H1 (cell line): ENCODE results near the gene NLRC5.

Experiments
- CBX5 ChIP-seq: fragments of 300-800, 300-1000 bp; sonication (generic); IDR thresholded peaks from 2 replicates; pipeline ENCODE4 v1.7.1; 2016; ENCODE audit warnings: antibody characterized with exemption, low read length, low read depth
- JUND ChIP-seq: IDR thresholded peaks from 2 replicates; pipeline ENCODE4 v1.6.1; 2011; ENCODE audit warnings: mild to moderate bottlenecking, improper control_type of control experiment, low read length
- KDM4A ChIP-seq: IDR thresholded peaks from one replicate; pipeline ENCODE4 v1.7.1; 2012; ENCODE audit warnings: low read depth, mild to moderate bottlenecking, moderate library complexity, low read length, inconsistent platforms; ENCODE audit not compliant: severe bottlenecking
- POLR2A ChIP-seq, 2 experiments: IDR thresholded peaks; 1 replicate in 1 of 2; 2 replicates in 1 of 2; pipeline ENCODE4 v1.6.1; 2011; ENCODE audit warnings: low read depth in 2 of 2, low read length in 2 of 2, mild to moderate bottlenecking in 2 of 2; ENCODE audit errors: control extremely low read depth in 1 of 2
- SRF ChIP-seq: IDR thresholded peaks from 2 replicates; pipeline ENCODE4 v1.6.1; 2011; ENCODE audit warnings: mild to moderate bottlenecking, low read depth, low read length, moderate library complexity
- TF ChIP-seq, protein P1 (sequence below), 3 experiments: IDR thresholded peaks; 1 replicate in 2 of 3; 2 replicates in 1 of 3; pipeline versions ENCODE4 v1.5.1 to v1.6.1; 2011; ENCODE audit warnings: low read length in 3 of 3, mild to moderate bottlenecking in 3 of 3, inconsistent platforms in 2 of 3, low read depth in 1 of 3, moderate library complexity in 1 of 3; ENCODE audit not compliant: insufficient read depth in 1 of 3; ENCODE audit errors: control extremely low read depth in 1 of 3

DNA sequence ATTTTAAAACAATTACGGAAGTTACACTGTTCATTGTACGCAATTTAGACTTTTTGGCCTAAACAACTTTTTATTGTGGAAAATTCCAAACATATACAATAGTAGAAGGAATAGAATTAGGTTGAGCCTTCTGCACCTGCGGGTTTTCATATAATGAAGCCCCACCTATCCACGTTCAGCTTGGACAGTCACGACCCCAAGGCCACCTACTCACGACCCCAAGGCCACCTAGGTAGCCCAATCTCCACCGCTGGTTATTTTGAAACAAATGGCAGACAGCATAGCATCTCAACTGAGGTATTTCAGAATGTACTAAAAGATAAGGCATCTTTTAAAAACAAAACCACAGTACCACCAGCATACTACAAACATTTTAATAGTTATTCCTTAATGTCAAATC is 631 bp downstream of the NLRC5 start:
- TF ChIP-seq CBX5 (no peak), SRF (no peak), KDM4A (no peak), POLR2A (IDR thresholded peaks at IDR 0.05; ENCODE audit: control extremely low read depth in 1 of 2, low read depth in 2 of 2, low read length in 2 of 2) (no peak), JUND (no peak)
- TF ChIP-seq, protein P1, sequence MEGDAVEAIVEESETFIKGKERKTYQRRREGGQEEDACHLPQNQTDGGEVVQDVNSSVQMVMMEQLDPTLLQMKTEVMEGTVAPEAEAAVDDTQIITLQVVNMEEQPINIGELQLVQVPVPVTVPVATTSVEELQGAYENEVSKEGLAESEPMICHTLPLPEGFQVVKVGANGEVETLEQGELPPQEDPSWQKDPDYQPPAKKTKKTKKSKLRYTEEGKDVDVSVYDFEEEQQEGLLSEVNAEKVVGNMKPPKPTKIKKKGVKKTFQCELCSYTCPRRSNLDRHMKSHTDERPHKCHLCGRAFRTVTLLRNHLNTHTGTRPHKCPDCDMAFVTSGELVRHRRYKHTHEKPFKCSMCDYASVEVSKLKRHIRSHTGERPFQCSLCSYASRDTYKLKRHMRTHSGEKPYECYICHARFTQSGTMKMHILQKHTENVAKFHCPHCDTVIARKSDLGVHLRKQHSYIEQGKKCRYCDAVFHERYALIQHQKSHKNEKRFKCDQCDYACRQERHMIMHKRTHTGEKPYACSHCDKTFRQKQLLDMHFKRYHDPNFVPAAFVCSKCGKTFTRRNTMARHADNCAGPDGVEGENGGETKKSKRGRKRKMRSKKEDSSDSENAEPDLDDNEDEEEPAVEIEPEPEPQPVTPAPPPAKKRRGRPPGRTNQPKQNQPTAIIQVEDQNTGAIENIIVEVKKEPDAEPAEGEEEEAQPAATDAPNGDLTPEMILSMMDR (IDR thresholded peaks at IDR 0.05; ENCODE audit: control extremely low read depth in 1 of 3, insufficient read depth in 1 of 3, low read depth in 1 of 3, low read length in 3 of 3): no peak
